HepG2 (cell line): Measurements from ENCODE around the gene PLPPR3. TPM values are rescaled to one million over a fixed set of nuclear protein-coding genes. Genes with fewer than 3 reads are reported as not detected.

ENCODE experiments used
- DMAP1 ChIP-seq: IDR thresholded peaks from 2 replicates; pipeline ENCODE4 v1.6.1; 2016
- ELF1 ChIP-seq: sonication (generic); formaldehyde crosslinking; IDR thresholded peaks from 2 replicates; pipeline ENCODE4 v1.4.0; 2020; ENCODE audit warnings: missing genetic modification reagents
- MED13 ChIP-seq: sonication (generic); formaldehyde crosslinking; IDR thresholded peaks from 2 replicates; pipeline ENCODE4 v1.5.0; 2020; ENCODE audit warnings: missing genetic modification reagents
- MEIS2 ChIP-seq: sonication (generic); formaldehyde crosslinking; IDR thresholded peaks from 2 replicates; pipeline ENCODE4 v1.9.0; 2021; ENCODE audit warnings: mild to moderate bottlenecking, missing genetic modification reagents
- NCOA1 ChIP-seq: sonication (generic); formaldehyde crosslinking; IDR thresholded peaks from 2 replicates; pipeline ENCODE4 v1.9.0; 2021; ENCODE audit warnings: missing genetic modification reagents
- NCOR1 ChIP-seq: fragments of 200-600 bp; sonication (generic); IDR thresholded peaks from 2 replicates; pipeline ENCODE4 v1.7.0; 2017; ENCODE audit warnings: antibody characterized with exemption, low read length, borderline replicate concordance
- NFE2L1 ChIP-seq: sonication (generic); formaldehyde crosslinking; IDR thresholded peaks from 2 replicates; pipeline ENCODE4 v1.4.0; 2020; ENCODE audit warnings: missing genetic modification reagents, mild to moderate bottlenecking, borderline replicate concordance
- SCMH1 ChIP-seq: sonication (generic); formaldehyde crosslinking; IDR thresholded peaks from 2 replicates; pipeline ENCODE4 v1.9.0; 2021; ENCODE audit warnings: missing genetic modification reagents, mild to moderate bottlenecking, borderline replicate concordance
- SNAPC2 ChIP-seq: sonication (generic); formaldehyde crosslinking; IDR thresholded peaks from 2 replicates; pipeline ENCODE4 v1.8.1; 2022; ENCODE audit warnings: mild to moderate bottlenecking, missing genetic modification reagents
- ZNF136 ChIP-seq: sonication (generic); formaldehyde crosslinking; IDR thresholded peaks from 2 replicates; pipeline ENCODE4 v1.8.1; 2022; ENCODE audit warnings: low read depth, mild to moderate bottlenecking, moderate library complexity, missing genetic modification reagents
- ZNF44 ChIP-seq: sonication (generic); formaldehyde crosslinking; IDR thresholded peaks from 2 replicates; pipeline ENCODE4 v1.5.1; 2020; ENCODE audit warnings: mild to moderate bottlenecking, missing genetic modification reagents
- ZNF891 ChIP-seq: sonication (generic); formaldehyde crosslinking; IDR thresholded peaks from 2 replicates; pipeline ENCODE4 v1.5.0; 2020; ENCODE audit warnings: mild to moderate bottlenecking, missing genetic modification reagents
- polyA plus RNA-seq, 8 experiments: library from polyadenylated mRNA; depleted of rRNA in 3 of 8; stranded (reverse) in 7 of 8; unstranded in 1 of 8; fragments of >200 nt; fragmentation: Illumina TruSeq in 4 of 8; extraction: Trizol in 4 of 8; gene quantifications; 2 replicates each; pipeline versions ENCODE4 v1.2.1 to v1.2.3, GENCODE V29; 2011 to 2016; ENCODE audit warnings: low read depth in 4 of 8, missing spikeins in 1 of 8, mixed read lengths in 1 of 8; ENCODE audit not compliant: insufficient read depth in 1 of 8
- total RNA-seq, 5 experiments: library from RNA; depleted of rRNA; stranded (reverse); fragments of >200 nt; fragmentation: Illumina TruSeq; extraction: Trizol; gene quantifications; 2 replicates each; pipeline ENCODE4 v1.2.3, GENCODE V29; 2016; ENCODE audit warnings: low read depth in 1 of 5
- TF ChIP-seq, protein P1 (sequence below): IDR thresholded peaks from 2 replicates; pipeline ENCODE4 v1.6.1; 2016; ENCODE audit warnings: low read depth, missing genetic modification reagents, missing compliant biosample characterization
- TF ChIP-seq, protein P2 (sequence below): sonication (generic); formaldehyde crosslinking; IDR thresholded peaks from 2 replicates; pipeline ENCODE4 v1.5.0; 2020; ENCODE audit warnings: missing genetic modification reagents, mild to moderate bottlenecking, borderline replicate concordance
- TF ChIP-seq, protein P3 (sequence below): sonication (generic); formaldehyde crosslinking; IDR thresholded peaks from 2 replicates; pipeline ENCODE4 v1.5.0; 2020; ENCODE audit warnings: mild to moderate bottlenecking, missing genetic modification reagents, borderline replicate concordance

PLPPR3 gene
- total and polyA plus RNA-seq, 2 of the 13 experiments (the other 11 are each of a cell fraction or from before 2014, with no cell fraction given): 0.07 to 0.16 TPM

DNA sequence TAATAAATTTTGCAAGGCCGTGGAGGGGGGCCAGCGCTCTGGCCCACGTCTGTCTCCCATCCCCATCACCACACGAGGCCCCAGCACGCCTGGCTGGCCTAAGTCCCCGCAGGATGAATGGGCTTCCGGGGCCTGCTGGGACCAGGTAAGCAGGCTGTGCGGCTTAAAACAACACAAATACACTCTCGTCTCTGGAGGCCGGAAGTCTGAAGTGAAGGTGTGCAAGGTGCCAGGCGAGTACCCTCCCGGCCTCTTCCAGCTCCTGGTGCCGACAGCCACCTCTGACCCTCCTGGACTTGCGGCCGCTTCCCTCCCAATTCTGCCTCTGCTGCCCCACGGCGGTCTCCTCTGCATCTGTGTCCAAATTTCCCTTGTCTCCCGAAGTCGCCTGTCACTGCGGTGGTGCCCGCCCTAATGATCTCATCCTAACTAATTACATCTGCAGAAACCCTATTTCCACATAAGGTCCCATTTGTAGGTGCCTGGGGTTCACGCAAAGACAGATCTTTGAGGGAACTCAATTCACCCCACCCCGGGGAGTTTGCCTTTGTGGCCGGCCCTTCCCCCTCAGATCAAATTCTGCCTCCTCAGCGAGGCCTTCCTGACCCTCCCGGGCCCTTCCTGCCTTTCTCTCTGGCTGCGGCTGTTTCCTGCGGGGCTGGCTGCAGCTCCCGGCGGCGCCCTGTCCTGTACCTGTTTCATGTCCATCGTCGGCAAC, 32.6 kb downstream of the PLPPR3 start (continued):
- TF ChIP-seq SCMH1 (CRISPR knock-in tag) (no peak), ZNF44 (no peak), NCOA1 (CRISPR knock-in tag) (no peak), DMAP1 (CRISPR knock-in tag) (peak; percentile 44), NCOR1 (no peak), ZNF891 (CRISPR knock-in tag) (0 out of 2 replicates have a peak, but pooled peaks have one; percentile 17), ELF1 (CRISPR knock-in tag) (peak; percentile 71), MEIS2 (CRISPR knock-in tag) (no peak), MED13 (no peak), SNAPC2 (CRISPR knock-in tag) (no peak), ZNF136 (CRISPR knock-in tag) (no peak), NFE2L1 (CRISPR knock-in tag) (no peak)
- TF ChIP-seq, protein P1, sequence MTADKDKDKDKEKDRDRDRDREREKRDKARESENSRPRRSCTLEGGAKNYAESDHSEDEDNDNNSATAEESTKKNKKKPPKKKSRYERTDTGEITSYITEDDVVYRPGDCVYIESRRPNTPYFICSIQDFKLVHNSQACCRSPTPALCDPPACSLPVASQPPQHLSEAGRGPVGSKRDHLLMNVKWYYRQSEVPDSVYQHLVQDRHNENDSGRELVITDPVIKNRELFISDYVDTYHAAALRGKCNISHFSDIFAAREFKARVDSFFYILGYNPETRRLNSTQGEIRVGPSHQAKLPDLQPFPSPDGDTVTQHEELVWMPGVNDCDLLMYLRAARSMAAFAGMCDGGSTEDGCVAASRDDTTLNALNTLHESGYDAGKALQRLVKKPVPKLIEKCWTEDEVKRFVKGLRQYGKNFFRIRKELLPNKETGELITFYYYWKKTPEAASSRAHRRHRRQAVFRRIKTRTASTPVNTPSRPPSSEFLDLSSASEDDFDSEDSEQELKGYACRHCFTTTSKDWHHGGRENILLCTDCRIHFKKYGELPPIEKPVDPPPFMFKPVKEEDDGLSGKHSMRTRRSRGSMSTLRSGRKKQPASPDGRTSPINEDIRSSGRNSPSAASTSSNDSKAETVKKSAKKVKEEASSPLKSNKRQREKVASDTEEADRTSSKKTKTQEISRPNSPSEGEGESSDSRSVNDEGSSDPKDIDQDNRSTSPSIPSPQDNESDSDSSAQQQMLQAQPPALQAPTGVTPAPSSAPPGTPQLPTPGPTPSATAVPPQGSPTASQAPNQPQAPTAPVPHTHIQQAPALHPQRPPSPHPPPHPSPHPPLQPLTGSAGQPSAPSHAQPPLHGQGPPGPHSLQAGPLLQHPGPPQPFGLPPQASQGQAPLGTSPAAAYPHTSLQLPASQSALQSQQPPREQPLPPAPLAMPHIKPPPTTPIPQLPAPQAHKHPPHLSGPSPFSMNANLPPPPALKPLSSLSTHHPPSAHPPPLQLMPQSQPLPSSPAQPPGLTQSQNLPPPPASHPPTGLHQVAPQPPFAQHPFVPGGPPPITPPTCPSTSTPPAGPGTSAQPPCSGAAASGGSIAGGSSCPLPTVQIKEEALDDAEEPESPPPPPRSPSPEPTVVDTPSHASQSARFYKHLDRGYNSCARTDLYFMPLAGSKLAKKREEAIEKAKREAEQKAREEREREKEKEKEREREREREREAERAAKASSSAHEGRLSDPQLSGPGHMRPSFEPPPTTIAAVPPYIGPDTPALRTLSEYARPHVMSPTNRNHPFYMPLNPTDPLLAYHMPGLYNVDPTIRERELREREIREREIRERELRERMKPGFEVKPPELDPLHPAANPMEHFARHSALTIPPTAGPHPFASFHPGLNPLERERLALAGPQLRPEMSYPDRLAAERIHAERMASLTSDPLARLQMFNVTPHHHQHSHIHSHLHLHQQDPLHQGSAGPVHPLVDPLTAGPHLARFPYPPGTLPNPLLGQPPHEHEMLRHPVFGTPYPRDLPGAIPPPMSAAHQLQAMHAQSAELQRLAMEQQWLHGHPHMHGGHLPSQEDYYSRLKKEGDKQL (CRISPR knock-in tag): no peak
- TF ChIP-seq, protein P2, sequence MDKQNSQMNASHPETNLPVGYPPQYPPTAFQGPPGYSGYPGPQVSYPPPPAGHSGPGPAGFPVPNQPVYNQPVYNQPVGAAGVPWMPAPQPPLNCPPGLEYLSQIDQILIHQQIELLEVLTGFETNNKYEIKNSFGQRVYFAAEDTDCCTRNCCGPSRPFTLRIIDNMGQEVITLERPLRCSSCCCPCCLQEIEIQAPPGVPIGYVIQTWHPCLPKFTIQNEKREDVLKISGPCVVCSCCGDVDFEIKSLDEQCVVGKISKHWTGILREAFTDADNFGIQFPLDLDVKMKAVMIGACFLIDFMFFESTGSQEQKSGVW (CRISPR knock-in tag): no peak
- TF ChIP-seq, protein P3, sequence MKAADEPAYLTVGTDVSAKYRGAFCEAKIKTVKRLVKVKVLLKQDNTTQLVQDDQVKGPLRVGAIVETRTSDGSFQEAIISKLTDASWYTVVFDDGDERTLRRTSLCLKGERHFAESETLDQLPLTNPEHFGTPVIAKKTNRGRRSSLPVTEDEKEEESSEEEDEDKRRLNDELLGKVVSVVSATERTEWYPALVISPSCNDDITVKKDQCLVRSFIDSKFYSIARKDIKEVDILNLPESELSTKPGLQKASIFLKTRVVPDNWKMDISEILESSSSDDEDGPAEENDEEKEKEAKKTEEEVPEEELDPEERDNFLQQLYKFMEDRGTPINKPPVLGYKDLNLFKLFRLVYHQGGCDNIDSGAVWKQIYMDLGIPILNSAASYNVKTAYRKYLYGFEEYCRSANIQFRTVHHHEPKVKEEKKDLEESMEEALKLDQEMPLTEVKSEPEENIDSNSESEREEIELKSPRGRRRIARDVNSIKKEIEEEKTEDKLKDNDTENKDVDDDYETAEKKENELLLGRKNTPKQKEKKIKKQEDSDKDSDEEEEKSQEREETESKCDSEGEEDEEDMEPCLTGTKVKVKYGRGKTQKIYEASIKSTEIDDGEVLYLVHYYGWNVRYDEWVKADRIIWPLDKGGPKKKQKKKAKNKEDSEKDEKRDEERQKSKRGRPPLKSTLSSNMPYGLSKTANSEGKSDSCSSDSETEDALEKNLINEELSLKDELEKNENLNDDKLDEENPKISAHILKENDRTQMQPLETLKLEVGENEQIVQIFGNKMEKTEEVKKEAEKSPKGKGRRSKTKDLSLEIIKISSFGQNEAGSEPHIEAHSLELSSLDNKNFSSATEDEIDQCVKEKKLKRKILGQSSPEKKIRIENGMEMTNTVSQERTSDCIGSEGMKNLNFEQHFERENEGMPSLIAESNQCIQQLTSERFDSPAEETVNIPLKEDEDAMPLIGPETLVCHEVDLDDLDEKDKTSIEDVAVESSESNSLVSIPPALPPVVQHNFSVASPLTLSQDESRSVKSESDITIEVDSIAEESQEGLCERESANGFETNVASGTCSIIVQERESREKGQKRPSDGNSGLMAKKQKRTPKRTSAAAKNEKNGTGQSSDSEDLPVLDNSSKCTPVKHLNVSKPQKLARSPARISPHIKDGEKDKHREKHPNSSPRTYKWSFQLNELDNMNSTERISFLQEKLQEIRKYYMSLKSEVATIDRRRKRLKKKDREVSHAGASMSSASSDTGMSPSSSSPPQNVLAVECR: peak; percentile 44; the same call in 1 of the 2 replicates
